Measurements from ENCODE around the gene SLAMF1.
"Not testable (repeated sequence)": the region's sequence is repeated elsewhere in the genome, so short reads cannot be mapped to it uniquely, and the experiment has no call there.

The SLAMF1 gene

GRCh38 chr1:160567341-160567740 lies 79.5 kb downstream of the SLAMF1 start:
- H3K4me3 ChIP-seq (ENCODE audit: insufficient read depth, low read length, poor library complexity, severe bottlenecking) = no peak overlapping the region
- H3K9me2 ChIP-seq (replicated peaks; ENCODE audit: insufficient read depth, low read length) = no peaks in the 10 kb centered on the region
- H3K9me3 ChIP-seq (ENCODE audit: insufficient read depth, low read length) = no peaks in the 10 kb centered on the region
- H3K4me2 ChIP-seq (ENCODE audit: low read depth, low read length, poor library complexity, severe bottlenecking) = no peak overlapping the region
- no peak overlapping the region for H2AFZ ChIP-seq (ENCODE audit: low read depth, low read length, severe bottlenecking)
- no peaks in the 10 kb centered on the region for H4K20me1 ChIP-seq (ENCODE audit: low read depth, low read length)
- H3K27me3 ChIP-seq (ENCODE audit: low read length) = no peaks in the 10 kb centered on the region
- no peaks in the 10 kb centered on the region for H3F3A ChIP-seq (ENCODE audit: insufficient read depth)
- peaks cover 6% of the 10 kb centered on the region for H3K36me3 ChIP-seq (ENCODE audit: low read length)
- H3K9ac ChIP-seq (ENCODE audit: low read length) = no peak overlapping the region
- H3K79me2 ChIP-seq (ENCODE audit: insufficient read depth, low read length) = no peaks in the 10 kb centered on the region
- no peak for TF ChIP-seq CTCF (IDR thresholded peaks at IDR 0.05; ENCODE audit: insufficient read depth, low read length, poor library complexity, severe bottlenecking)
- no peak for TF ChIP-seq EZH2phosphoT487 (conservative IDR thresholded peaks at IDR 0.05; ENCODE audit: low read length)
- no peak overlapping the region for H3K27ac ChIP-seq (ENCODE audit: low read depth, low read length)

- no peak for TF ChIP-seq CTCF (IDR thresholded peaks at IDR 0.05; ENCODE audit: insufficient read depth, low read length, poor library complexity, severe bottlenecking)
- no peak for TF ChIP-seq EZH2phosphoT487 (conservative IDR thresholded peaks at IDR 0.05; ENCODE audit: low read length)
- Histone ChIP-seq H3K9me2 (replicated peaks; ENCODE audit: insufficient read depth, low read length) (no peaks in the 10 kb centered on the region), H3K4me2 (ENCODE audit: low read depth, low read length, poor library complexity, severe bottlenecking) (no peak overlapping the region), H3K79me2 (ENCODE audit: insufficient read depth, low read length) (no peaks in the 10 kb centered on the region), H3K9me3 (ENCODE audit: insufficient read depth, low read length) (no peaks in the 10 kb centered on the region), H3K9ac (ENCODE audit: low read length) (no peak overlapping the region), H2AFZ (ENCODE audit: low read depth, low read length, severe bottlenecking) (no peak overlapping the region), H3K27me3 (ENCODE audit: low read length) (no peaks in the 10 kb centered on the region), H3K4me3 (ENCODE audit: insufficient read depth, low read length, poor library complexity, severe bottlenecking) (no peak overlapping the region), H3F3A (ENCODE audit: insufficient read depth) (no peaks in the 10 kb centered on the region), H3K27ac (ENCODE audit: low read depth, low read length) (no peak overlapping the region), H3K36me3 (ENCODE audit: low read length) (peaks cover 6% of the 10 kb centered on the region), H4K20me1 (ENCODE audit: low read depth, low read length) (no peaks in the 10 kb centered on the region)
These were observed 81.3 kb downstream of the SLAMF1 start for GRCh38 chr1:160565564-160565963.

- not testable (repeated sequence) for H4K20me1 ChIP-seq (ENCODE audit: low read depth, low read length); H3K9me2 ChIP-seq (replicated peaks; ENCODE audit: insufficient read depth, low read length); H2AFZ ChIP-seq (ENCODE audit: low read depth, low read length, severe bottlenecking); H3F3A ChIP-seq (ENCODE audit: insufficient read depth); H3K4me2 ChIP-seq (ENCODE audit: low read depth, low read length, poor library complexity, severe bottlenecking); H3K9ac ChIP-seq (ENCODE audit: low read length); H3K79me2 ChIP-seq (ENCODE audit: insufficient read depth, low read length); H3K9me3 ChIP-seq (ENCODE audit: insufficient read depth, low read length); H3K4me3 ChIP-seq (ENCODE audit: insufficient read depth, low read length, poor library complexity, severe bottlenecking); H3K27me3 ChIP-seq (ENCODE audit: low read length); H3K27ac ChIP-seq (ENCODE audit: low read depth, low read length); H3K36me3 ChIP-seq (ENCODE audit: low read length)
These were observed 83.6 kb downstream of the SLAMF1 start for GRCh38 chr1:160563230-160563629.

GRCh38 chr1:160562745-160563144 lies 84.1 kb downstream of the SLAMF1 start:
- H3K36me3 ChIP-seq (ENCODE audit: low read length); H3K9ac ChIP-seq (ENCODE audit: low read length): not testable (repeated sequence)

More at GRCh38 chr1:160562745-160563144, 84.1 kb downstream of the SLAMF1 start:
- H3K79me2 ChIP-seq (ENCODE audit: insufficient read depth, low read length); H3K4me2 ChIP-seq (ENCODE audit: low read depth, low read length, poor library complexity, severe bottlenecking); H3K27ac ChIP-seq (ENCODE audit: low read depth, low read length); H3K4me3 ChIP-seq (ENCODE audit: insufficient read depth, low read length, poor library complexity, severe bottlenecking); H3K9me2 ChIP-seq (replicated peaks; ENCODE audit: insufficient read depth, low read length); H4K20me1 ChIP-seq (ENCODE audit: low read depth, low read length); H3K27me3 ChIP-seq (ENCODE audit: low read length); H3K9me3 ChIP-seq (ENCODE audit: insufficient read depth, low read length); H3F3A ChIP-seq (ENCODE audit: insufficient read depth); H2AFZ ChIP-seq (ENCODE audit: low read depth, low read length, severe bottlenecking): not testable (repeated sequence)
